Neutrophil (primary cell): ENCODE measurements around the gene CPA5.

ENCODE experiments used
- H3K27ac ChIP-seq: fragments of 200-600 bp; sonication (generic); 2 replicates; pipeline ENCODE4 v1.5.1; 2016; ENCODE audit warnings: mild to moderate bottlenecking, moderate library complexity
- H3K27me3 ChIP-seq: fragments of 200-600 bp; sonication (generic); 2 replicates; pipeline ENCODE4 v1.6.0; 2016; ENCODE audit warnings: mild to moderate bottlenecking
- H3K36me3 ChIP-seq: fragments of 200-600 bp; sonication (generic); 2 replicates; pipeline ENCODE4 v1.5.1; 2017
- H3K4me1 ChIP-seq, 2 experiments: fragments of 200-600 bp in 1 of 2; sonication (generic) in 1 of 2; 1 replicate in 1 of 2; 2 replicates in 1 of 2; pipeline versions ENCODE4 v1.5.1 to v1.6.1; 2013 to 2016; ENCODE audit warnings: low read depth in 1 of 2, low read length in 1 of 2, mild to moderate bottlenecking in 1 of 2, moderate library complexity in 1 of 2; ENCODE audit not compliant: control insufficient read depth in 1 of 2, insufficient read depth in 1 of 2
- H3K4me3 ChIP-seq, 2 experiments: fragments of 200-600 bp in 1 of 2; sonication (generic) in 1 of 2; 1 replicate in 1 of 2; 2 replicates in 1 of 2; pipeline ENCODE4 v1.5.1; 2013 to 2016; ENCODE audit warnings: low read depth in 1 of 2, low read length in 1 of 2, mild to moderate bottlenecking in 1 of 2, moderate library complexity in 1 of 2
- H3K9me3 ChIP-seq: fragments of 200-600 bp; sonication (generic); 2 replicates; pipeline ENCODE4 v1.5.1; 2016
- TF ChIP-seq, protein P1 (sequence below): fragments of 200-600 bp; sonication (generic); IDR thresholded peaks from 2 replicates; pipeline ENCODE4 v1.5.1; 2016; ENCODE audit warnings: antibody characterized with exemption

CPA5 gene

DNA sequence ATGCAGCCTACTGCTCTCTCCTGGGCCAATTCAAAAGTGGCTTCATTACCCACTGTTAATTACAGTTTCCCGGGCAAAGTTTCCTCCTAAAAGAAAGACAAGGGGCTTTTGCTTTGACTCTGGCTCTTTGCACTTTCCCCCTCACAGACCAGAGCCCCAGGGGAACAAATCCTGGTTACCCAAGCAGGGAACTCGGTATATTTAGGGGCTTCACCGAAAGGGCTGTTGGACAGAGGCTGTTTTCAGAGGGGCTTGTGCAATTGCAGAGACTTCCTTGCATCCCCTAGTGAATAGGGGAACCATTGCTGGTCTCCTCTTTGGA, 42.7 kb downstream of the CPA5 start:
- no peak overlapping the region for H3K27ac ChIP-seq
- TF ChIP-seq, protein P1, sequence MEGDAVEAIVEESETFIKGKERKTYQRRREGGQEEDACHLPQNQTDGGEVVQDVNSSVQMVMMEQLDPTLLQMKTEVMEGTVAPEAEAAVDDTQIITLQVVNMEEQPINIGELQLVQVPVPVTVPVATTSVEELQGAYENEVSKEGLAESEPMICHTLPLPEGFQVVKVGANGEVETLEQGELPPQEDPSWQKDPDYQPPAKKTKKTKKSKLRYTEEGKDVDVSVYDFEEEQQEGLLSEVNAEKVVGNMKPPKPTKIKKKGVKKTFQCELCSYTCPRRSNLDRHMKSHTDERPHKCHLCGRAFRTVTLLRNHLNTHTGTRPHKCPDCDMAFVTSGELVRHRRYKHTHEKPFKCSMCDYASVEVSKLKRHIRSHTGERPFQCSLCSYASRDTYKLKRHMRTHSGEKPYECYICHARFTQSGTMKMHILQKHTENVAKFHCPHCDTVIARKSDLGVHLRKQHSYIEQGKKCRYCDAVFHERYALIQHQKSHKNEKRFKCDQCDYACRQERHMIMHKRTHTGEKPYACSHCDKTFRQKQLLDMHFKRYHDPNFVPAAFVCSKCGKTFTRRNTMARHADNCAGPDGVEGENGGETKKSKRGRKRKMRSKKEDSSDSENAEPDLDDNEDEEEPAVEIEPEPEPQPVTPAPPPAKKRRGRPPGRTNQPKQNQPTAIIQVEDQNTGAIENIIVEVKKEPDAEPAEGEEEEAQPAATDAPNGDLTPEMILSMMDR, result no peak
- no peak overlapping the region for H3K4me3 ChIP-seq
- H3K36me3 ChIP-seq, result no peaks in the 10 kb centered on the region
- H3K4me1 ChIP-seq, result peaks cover 0 to 2% of the 10 kb centered on the region in 2 experiments
- peaks cover 8% of the 10 kb centered on the region for H3K27me3 ChIP-seq
- no peaks in the 10 kb centered on the region for H3K9me3 ChIP-seq

DNA sequence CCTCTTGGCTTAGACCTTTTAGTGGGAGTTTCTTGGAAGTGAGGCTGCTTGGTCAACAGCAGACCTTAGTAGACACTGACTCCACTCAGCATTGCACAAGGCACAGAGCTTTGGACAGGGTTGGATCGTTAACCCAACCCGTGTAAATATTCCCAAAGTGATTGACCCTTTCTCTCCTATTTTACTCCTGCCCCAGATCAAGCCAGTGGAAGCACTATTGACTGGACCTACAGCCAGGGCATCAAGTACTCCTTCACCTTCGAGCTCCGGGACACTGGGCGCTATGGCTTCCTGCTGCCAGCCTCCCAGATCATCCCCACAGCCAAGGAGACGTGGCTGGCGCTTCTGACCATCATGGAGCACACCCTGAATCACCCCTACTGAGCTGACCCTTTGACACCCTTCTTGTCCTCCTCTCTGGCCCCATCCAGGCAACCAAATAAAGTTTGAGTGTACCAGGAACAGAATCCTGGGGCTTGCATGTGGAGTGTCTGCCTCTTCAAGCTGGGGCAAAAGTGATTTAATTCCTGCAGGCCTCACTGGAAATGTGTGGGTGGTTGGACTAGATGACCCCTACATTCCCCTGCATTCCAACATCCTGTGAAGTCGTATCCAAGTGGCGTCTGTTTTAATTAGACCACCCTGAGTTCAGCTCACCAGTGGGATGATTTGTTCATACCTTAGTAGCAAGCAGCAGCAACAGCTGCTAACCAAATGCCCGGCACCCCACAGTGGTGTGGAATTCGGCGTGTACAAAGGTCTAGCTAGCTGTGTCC, 43.2 kb downstream of the CPA5 start:
- Histone ChIP-seq H3K9me3 (no peaks in the 10 kb centered on the region), H3K4me1 (peaks cover 0 to 2% of the 10 kb centered on the region in 2 experiments), H3K4me3 (no peak overlapping the region), H3K27ac (no peak overlapping the region), H3K36me3 (no peaks in the 10 kb centered on the region), H3K27me3 (peaks cover 14% of the 10 kb centered on the region)
- TF ChIP-seq, protein P1, result no peak

DNA sequence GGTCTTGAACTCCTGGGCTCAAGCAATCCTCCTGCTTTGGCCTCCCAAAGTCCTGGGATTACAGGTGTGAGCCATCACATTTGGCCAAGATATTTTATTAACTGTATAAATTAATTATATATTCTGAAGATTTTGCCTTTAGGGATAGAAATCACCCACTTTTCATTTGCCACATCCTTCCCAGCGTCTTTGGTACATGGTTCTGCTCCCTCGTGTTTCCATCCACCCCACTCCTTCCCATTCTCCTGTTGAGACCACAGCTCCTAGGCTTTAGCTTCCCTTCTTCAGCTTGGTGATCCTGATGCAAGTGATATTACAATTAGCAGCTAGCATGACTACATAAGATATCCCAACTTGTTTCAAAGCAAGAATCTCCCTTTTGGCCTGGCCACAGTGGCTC, 44.1 kb downstream of the CPA5 start:
- TF ChIP-seq, protein P1, result no peak
- Histone ChIP-seq H3K9me3 (no peaks in the 10 kb centered on the region), H3K4me3 (no peak overlapping the region)

DNA sequence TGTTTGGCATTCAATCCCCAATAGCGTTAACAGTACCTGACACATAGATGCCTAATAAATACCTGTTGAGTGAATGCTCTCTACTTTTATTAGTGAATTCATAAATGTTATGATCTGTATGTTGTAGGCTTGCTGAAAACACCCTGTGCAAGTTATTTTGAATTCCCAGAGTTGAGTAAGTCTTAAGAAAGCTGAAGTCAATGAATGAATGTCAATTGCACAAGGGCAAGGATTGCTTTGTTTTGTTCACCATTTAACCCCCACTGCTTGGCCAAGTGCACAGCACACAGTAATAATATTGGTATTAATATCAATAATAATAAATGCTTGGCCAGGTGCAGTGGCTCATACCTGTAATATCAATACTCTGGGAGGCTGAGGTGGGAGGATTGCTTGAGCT, 45.9 kb downstream of the CPA5 start:
- Histone ChIP-seq H3K9me3 (no peaks in the 10 kb centered on the region), H3K4me1 (no peaks in the 10 kb centered on the region)
- TF ChIP-seq, protein P1, result no peak

More for the DNA sequence above, 44.1 kb downstream of the CPA5 start:
- H3K27me3 ChIP-seq, result peaks cover 22% of the 10 kb centered on the region
- H3K4me1 ChIP-seq, result peaks cover 0 to 2% of the 10 kb centered on the region in 2 experiments
- H3K27ac ChIP-seq, result no peak overlapping the region
- no peaks in the 10 kb centered on the region for H3K36me3 ChIP-seq

DNA sequence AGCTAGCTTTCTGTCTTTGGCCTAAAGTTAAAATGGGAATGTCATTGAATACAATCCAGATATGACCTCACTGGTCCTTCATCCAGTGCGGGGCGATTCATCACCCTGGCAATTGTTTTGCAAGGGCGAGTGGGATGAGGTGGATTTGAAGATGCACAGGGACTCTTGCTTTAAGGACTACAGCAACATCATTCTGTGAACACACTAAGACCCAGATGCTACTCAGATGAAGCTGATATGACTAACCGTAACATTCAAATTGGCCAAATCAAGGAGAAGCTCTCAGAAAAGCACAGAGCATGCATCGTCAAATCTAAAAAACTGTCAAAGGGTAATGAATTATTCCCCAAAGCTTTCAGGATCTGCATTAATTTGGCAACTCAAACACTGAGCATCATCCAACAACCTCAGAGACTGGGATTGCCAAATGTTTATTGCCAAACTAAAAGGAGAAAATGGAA, 48.5 kb downstream of the CPA5 start:
- H3K36me3 ChIP-seq, result no peaks in the 10 kb centered on the region
- H3K9me3 ChIP-seq, result no peaks in the 10 kb centered on the region
- peaks cover 55% of the 10 kb centered on the region for H3K27me3 ChIP-seq
- no peak overlapping the region for H3K4me3 ChIP-seq
- TF ChIP-seq, protein P1, result no peak
- peaks cover 5 to 6% of the 10 kb centered on the region in 2 experiments for H3K4me1 ChIP-seq
- no peak overlapping the region for H3K27ac ChIP-seq

More for the DNA sequence above, 45.9 kb downstream of the CPA5 start:
- no peak overlapping the region for H3K4me3 ChIP-seq
- no peak overlapping the region for H3K27ac ChIP-seq
- H3K36me3 ChIP-seq, result no peaks in the 10 kb centered on the region
- H3K27me3 ChIP-seq, result peaks cover 40% of the 10 kb centered on the region
